HG03354 (cell line): ENCODE data around the gene RNU5B-1.

Experiments used
- ATAC-seq: cut with Tn5 transposase; IDR thresholded peaks from one replicate; pipeline ENCODE4 v1.9.1; 2021; ENCODE audit warnings: mild to moderate bottlenecking; ENCODE audit not compliant: unreplicated experiment, poor library complexity, severe bottlenecking

RNU5B-1 gene

GRCh38 chr15:65326117-65326526, 21.6 kb downstream of the RNU5B-1 start:
- no peak for ATAC-seq

DNA sequence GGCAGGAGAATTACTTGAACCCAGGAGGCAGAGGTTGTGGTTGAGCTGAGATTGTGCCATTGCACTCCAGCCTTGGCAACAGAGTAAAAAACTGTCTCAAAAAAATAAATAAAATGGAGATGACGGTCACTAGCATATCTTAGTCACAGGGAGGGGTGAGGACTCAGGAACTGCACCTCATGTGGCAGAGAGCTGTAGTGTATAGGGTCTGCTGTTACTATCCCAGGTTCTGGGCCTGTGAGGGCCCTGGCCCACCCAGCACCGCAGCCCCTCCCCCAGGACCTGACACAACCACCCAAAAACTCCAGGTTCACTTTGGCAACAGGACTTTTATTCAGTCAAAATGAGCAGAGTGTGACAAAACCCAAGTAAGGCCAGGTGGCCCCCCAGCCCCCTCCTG, 22.3 kb downstream of the RNU5B-1 start:
- no peak for ATAC-seq

- no peak for ATAC-seq
Measured at GRCh38 chr15:65327651-65328393, 23.3 kb downstream of the RNU5B-1 start.

- ATAC-seq: no peak
Measured at GRCh38 chr15:65328506-65329287, 24.2 kb downstream of the RNU5B-1 start.

DNA sequence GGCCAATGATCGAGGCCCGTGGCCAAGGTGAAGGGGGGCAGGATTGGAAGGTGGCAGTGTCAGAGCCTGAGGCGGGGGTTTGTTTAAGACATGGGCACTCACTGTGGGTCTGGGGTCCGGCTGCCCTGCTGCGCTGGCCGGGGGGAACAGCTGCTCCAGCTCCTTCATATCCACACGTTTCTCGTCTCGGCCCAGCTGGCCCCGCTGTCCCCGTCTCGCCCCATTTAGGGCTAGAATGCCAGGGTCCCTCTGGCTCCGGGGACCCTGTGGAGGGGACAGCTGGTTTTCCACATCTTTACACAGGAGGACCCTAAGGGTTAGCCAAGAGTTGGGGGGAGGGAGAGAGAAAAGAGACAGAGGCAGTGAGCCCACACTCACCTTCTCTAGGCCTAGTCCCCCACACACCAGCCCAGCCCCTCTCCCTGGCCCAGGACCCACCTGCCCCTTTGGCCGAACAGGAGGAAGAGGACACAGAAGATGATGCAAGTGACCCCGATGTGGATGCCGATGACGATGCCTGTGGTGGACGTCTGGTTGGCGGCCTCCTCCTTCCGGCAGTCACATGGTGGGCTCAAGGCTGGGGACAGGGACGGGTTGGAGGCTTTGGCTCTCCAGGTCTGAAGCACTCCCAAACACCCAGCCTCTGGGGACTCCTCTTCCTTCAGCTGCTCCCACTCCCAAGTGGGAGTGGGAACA, 25.0 kb downstream of the RNU5B-1 start:
- no peak for ATAC-seq

GRCh38 chr15:65329984-65330735, 25.7 kb downstream of the RNU5B-1 start:
- ATAC-seq: no peak

- no peak for ATAC-seq
Measured at GRCh38 chr15:65330934-65331645, 26.6 kb downstream of the RNU5B-1 start.

GRCh38 chr15:65331811-65332210, 27.3 kb downstream of the RNU5B-1 start:
- no peak for ATAC-seq

GRCh38 chr15:65332391-65333147, 28.1 kb downstream of the RNU5B-1 start:
- ATAC-seq: no peak

GRCh38 chr15:65333148-65333820, 28.8 kb downstream of the RNU5B-1 start:
- ATAC-seq: no peak

DNA sequence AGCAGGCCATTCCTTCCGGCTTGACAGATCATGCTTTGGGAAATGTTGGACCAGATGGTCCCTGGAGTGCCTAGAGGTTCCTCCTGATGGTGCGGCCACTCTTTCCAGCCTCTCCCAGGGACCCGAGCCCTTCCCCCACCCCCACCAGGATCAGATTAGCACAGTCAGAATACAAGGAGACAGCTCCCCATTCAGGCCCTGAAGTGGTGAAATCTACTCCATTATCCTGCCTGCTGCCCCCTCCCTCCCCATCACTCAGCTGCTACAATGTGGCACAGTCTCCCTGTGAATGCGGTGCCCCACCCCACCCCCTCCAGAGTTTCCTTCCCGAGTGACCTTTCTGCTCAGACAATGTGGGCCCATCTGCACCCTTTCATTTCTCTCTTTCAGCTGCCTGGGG, 29.4 kb downstream of the RNU5B-1 start:
- no peak for ATAC-seq

- no peak for ATAC-seq
Measured at GRCh38 chr15:65334586-65335231, 30.2 kb downstream of the RNU5B-1 start.

GRCh38 chr15:65335278-65336055, 31.0 kb downstream of the RNU5B-1 start:
- no peak for ATAC-seq

DNA sequence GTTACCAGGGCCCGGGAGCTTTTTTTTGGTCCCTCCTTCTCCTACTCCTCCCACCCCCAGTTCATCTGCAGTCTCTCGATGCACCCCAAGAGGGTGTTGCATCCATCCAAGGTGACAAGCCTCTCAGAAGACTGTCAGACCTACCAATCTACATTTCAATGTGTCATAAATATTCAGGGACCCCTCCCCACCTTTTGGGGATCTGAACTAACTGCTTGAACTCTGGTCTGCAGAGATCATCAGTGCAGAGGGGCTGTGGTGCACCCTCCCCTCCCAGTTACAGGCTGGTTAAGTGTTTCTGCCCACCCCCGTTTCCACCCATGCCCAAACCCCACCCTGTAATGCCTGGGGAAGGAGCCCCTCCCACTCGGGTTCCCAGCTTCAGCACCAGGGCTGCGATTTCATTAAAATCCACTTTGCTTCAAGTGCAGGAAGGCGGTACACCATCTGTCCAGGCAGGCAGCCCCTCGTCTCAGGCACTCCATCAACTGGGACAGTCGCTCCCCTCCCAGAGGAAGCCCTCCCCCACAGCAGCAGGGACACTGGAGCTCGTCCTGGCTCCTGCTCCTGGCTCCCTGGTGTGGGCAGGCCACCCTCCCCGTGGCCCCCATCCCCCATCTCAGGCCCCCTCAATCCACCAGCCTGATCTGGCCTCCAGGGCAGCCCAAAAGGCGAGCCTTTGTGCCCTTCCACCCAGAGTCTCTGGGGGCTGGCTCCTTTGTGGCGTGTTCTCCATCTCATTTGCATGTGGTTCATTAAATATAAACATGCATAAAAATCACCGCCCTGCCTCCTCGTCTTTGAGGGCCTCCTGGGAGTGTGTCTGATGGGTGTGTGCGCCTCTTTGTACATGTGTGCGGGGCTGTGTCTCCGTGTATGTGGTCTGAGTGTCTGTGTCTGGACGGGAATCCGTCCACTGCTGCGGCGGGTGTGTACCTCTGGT, 32.3 kb downstream of the RNU5B-1 start:
- no peak for ATAC-seq

DNA sequence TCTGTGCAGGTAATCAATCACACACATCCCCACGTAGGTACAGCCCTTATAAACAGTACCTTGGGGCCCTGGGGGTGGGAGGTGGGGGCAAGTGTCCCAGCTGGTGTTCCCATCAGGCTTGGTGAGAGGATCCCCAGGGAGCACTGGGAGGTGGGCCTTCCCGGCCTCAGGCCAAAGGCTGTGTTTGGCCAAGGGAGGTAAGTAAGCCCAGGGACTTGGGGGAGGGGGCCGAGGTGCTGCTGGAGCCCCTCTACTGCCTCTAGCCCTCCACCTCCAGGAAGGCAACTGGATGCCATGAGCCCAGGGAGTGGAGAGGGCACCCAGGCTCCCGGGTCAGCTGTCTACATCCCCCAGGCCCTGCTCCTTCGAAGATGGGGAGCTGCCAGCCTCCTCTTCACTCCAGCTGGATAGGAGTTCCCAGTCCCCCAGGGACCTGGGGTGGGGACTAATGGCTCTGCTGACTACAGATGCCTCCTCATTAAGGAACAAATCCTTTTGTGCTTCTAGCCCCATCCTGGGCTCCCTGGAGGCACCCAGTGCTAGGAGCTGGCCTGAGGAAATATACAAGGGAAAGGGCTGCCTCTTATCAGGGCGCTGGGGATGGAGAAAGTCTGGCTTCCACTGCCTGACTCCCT, 33.1 kb downstream of the RNU5B-1 start:
- no peak for ATAC-seq
